Activated naive CD8-positive, alpha-beta T cell treated with anti-CD3 and anti-CD28 coated beads, Interleukin-2, amount 10 ng/mL, durations not matched to agents 7 days and 5 days (primary cell): ENCODE data around the gene NPC1L1. TPM values are rescaled to one million over a fixed set of nuclear protein-coding genes. Genes with fewer than 3 reads are reported as not detected.

Experiments
- ATAC-seq: fragments of 150-1000 bp; cut with Tn5 transposase; one replicate; pipeline ENCODE4 v1.10.0; 2021; ENCODE audit warnings: low read depth, moderate library complexity
- POLR2A ChIA-PET: fragments of 350-600 bp; sonication (Branson Sonifier 250); formaldehyde crosslinking; loops from one replicate; lab custom pipeline; 2021; ENCODE audit warnings: antibody characterized with exemption; lab: Charles Lee
- DNase-seq: peaks from one replicate; pipeline ENCODE4 v3.0.0; 2021
- H3K27ac Mint-ChIP-seq: one replicate; pipeline ENCODE4 v1.8.0; 2022; ENCODE audit warnings: mild to moderate bottlenecking, mixed read lengths
- H3K27me3 Mint-ChIP-seq: one replicate; pipeline ENCODE4 v1.8.0; 2022; ENCODE audit warnings: mild to moderate bottlenecking, moderate library complexity, mixed read lengths
- H3K36me3 Mint-ChIP-seq: one replicate; pipeline ENCODE4 v1.8.0; 2021; ENCODE audit warnings: mild to moderate bottlenecking, mixed read lengths
- H3K4me1 Mint-ChIP-seq: one replicate; pipeline ENCODE4 v1.8.0; 2021; ENCODE audit warnings: mixed read lengths
- H3K4me3 Mint-ChIP-seq: one replicate; pipeline ENCODE4 v1.8.0; 2022; ENCODE audit warnings: mild to moderate bottlenecking, moderate library complexity, mixed read lengths
- H3K9me3 Mint-ChIP-seq: one replicate; pipeline ENCODE4 v1.8.0; 2021; ENCODE audit warnings: mixed read lengths
- total RNA-seq, 2 experiments: library from RNA; stranded (reverse); gene quantifications; one replicate each; pipeline ENCODE4 v1.2.3, GENCODE V29; 2021

The NPC1L1 gene
- total RNA-seq, 2 experiments from 2014 or later = 0.11 TPM; not detected in 1

GRCh38 chr7:44466300-44467216 is 74.6 kb downstream of the NPC1L1 start:
- H3K9me3 Mint-ChIP-seq = no peaks in the 10 kb centered on the region
- peaks cover 28% of the 10 kb centered on the region for H3K36me3 Mint-ChIP-seq
- POLR2A ChIA-PET = interaction anchor here (0.7 to 1.0 kb wide), 2 partner anchors 23 to 1529 kb away, joined by 3 to 4 read pairs; no protein-coding TSS in a partner anchor
- no peak for DNase-seq
- H3K27me3 Mint-ChIP-seq = no peaks in the 10 kb centered on the region
- no peak overlapping the region for H3K4me3 Mint-ChIP-seq
- ATAC-seq = peak; percentile 52
- peak overlapping the region; percentile 34 for H3K27ac Mint-ChIP-seq
- peaks cover 48% of the 10 kb centered on the region for H3K4me1 Mint-ChIP-seq

- Mint-ChIP-seq H3K4me3 (no peak overlapping the region), H3K4me1 (peaks cover 57% of the 10 kb centered on the region), H3K27ac (peak overlapping the region; percentile 31), H3K36me3 (peaks cover 25% of the 10 kb centered on the region), H3K9me3 (no peaks in the 10 kb centered on the region), H3K27me3 (no peaks in the 10 kb centered on the region)
- DNase-seq (no peak), ATAC-seq (no peak)
- POLR2A ChIA-PET = no interaction called here
Observed at GRCh38 chr7:44465490-44465889, 75.6 kb downstream of the NPC1L1 start.

- H3K4me1 Mint-ChIP-seq = peaks cover 58% of the 10 kb centered on the region
- no peak overlapping the region for H3K4me3 Mint-ChIP-seq
- H3K36me3 Mint-ChIP-seq = peaks cover 28% of the 10 kb centered on the region
- no peak overlapping the region for H3K27ac Mint-ChIP-seq
- POLR2A ChIA-PET = interaction anchor here (0.6 to 1.1 kb wide), 2 partner anchors 9 to 23 kb away, joined by 3 read pairs; no protein-coding TSS in a partner anchor
- ATAC-seq (no peak), DNase-seq (no peak)
- no peaks in the 10 kb centered on the region for H3K9me3 Mint-ChIP-seq
- no peaks in the 10 kb centered on the region for H3K27me3 Mint-ChIP-seq
Observed at GRCh38 chr7:44463169-44463808, 77.8 kb downstream of the NPC1L1 start.

Other genes starting within 250 kb of the NPC1L1 start
- gene CAMK2B, start 215.7 kb downstream of the NPC1L1 start, total RNA-seq = under 1 TPM in 1 of 2 experiments, not detected in 1; 0.11 TPM
- gene NUDCD3, start 50.7 kb downstream of the NPC1L1 start, total RNA-seq = 100 to 1,000 TPM in 1 of 2 experiments, 10 to 100 TPM in 1; 99.1 to 113 TPM
- 100 to 1,000 TPM in 1 of 2 experiments, 10 to 100 TPM in 1; 94.1 to 102 TPM for gene DDX56, start 32.6 kb upstream of the NPC1L1 start, total RNA-seq
- gene TMED4, start 40.9 kb upstream of the NPC1L1 start, total RNA-seq = 10 to 100 TPM; 91.4 to 94.3 TPM
- 100 to 1,000 TPM in 1 of 2 experiments, 10 to 100 TPM in 1; 99.6 to 103 TPM for gene OGDH, start 65.3 kb upstream of the NPC1L1 start, total RNA-seq
- 100 to 1,000 TPM; 120 to 124 TPM for gene ZMIZ2, start 207.5 kb upstream of the NPC1L1 start, total RNA-seq